ENCODE results near the gene SMIM41.

Gene SMIM41

GRCh38 chr12:52144512-52145227, 65.2 kb downstream of the SMIM41 start:
- no peak overlapping the region for H2AK5ac ChIP-seq (ENCODE audit: low read length)
- H3K9ac ChIP-seq (ENCODE audit: low read length) = no peak overlapping the region
- H3K79me2 ChIP-seq (ENCODE audit: control insufficient read depth, insufficient read depth, low read length) = no peaks in the 10 kb centered on the region
- no peak overlapping the region for H2BK120ac ChIP-seq (ENCODE audit: low read depth, low read length)
- no peaks in the 10 kb centered on the region for H3K36me3 ChIP-seq (ENCODE audit: control insufficient read depth, insufficient read depth, low read length)
- no peak overlapping the region for H3K4me3 ChIP-seq (ENCODE audit: low read length)
- H4K8ac ChIP-seq (ENCODE audit: low read depth, low read length) = no peak overlapping the region
- H3K23ac ChIP-seq (ENCODE audit: low read length) = no peak overlapping the region
- no CpG with 5 or more reads among the region's 16 CpGs for WGBS (ENCODE audit: extremely low coverage, insufficient coverage, low lambda C conversion rate)
- peaks cover 2% of the 10 kb centered on the region for H3K4me1 ChIP-seq (ENCODE audit: control insufficient read depth, low read depth, low read length)
- no peaks in the 10 kb centered on the region for H3K79me1 ChIP-seq (ENCODE audit: low read length)
- H3K18ac ChIP-seq (ENCODE audit: low read length) = peak overlapping the region; percentile 2
- H4K5ac ChIP-seq (ENCODE audit: low read length) = no peak overlapping the region
- no peak overlapping the region for H3K4me2 ChIP-seq (ENCODE audit: low read length)
- H3K27me3 ChIP-seq (ENCODE audit: insufficient read depth, low read length, poor library complexity) = no peaks in the 10 kb centered on the region
- no peak overlapping the region for H3K27ac ChIP-seq (ENCODE audit: low read depth, low read length)
- H2BK15ac ChIP-seq (replicated peaks; ENCODE audit: low read depth) = no peak overlapping the region
- DNase-seq = no peak
- H2BK5ac ChIP-seq (ENCODE audit: low read length) = no peak overlapping the region
- peak overlapping the region; percentile 17 for H3K4ac ChIP-seq (ENCODE audit: low read depth, low read length)
- peak overlapping the region; percentile 54 for H3K56ac ChIP-seq (ENCODE audit: low read length)

DNA sequence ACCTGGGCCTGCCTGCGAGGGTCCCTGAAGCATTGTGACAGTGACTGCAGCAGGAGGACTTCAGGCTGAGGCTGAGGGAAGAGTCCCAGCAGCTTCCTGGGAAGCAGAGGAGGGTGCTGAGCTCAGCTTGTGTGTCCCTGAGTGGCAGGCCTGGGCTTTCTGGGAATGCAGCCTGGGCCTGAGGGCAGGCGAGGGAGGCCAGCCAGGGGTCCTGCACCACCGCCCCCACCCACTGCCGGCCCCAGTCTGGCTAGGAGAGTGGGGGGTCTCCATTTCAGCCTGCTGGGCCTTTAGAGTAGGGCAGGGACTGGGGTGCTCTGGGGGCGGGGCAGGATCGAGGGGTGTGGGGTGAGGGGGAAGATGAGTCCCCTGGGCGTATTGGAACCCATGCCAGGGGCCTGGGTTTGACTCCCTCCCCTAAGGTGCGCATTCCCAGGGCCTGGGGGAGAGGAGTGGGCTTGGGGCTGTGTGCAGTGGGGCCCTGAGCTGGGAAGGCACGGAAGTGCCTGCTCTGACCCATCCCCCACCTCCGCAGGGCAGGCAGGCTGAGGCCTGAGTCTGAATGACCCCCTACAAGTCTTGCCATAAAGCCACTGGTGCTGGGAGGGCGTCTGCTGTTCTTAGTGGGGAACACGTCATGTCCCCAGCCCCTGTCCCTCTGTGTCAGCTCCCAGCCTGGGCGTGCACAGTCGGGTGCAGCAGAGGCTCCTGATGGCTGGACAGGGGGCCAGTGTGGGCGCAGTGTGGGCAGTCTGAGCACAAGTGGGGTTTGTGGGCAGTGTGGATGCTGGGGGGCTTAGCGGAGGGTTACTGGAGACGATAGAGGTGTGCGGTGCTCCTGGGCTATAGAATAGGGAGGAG, 66.0 kb downstream of the SMIM41 start:
- no CpG with 5 or more reads among the region's 18 CpGs for WGBS (ENCODE audit: extremely low coverage, insufficient coverage, low lambda C conversion rate)
- no peak overlapping the region for H3K4me2 ChIP-seq (ENCODE audit: low read length)
- H3K27ac ChIP-seq (ENCODE audit: low read depth, low read length) = no peak overlapping the region
- H3K4ac ChIP-seq (ENCODE audit: low read depth, low read length) = peak overlapping the region; percentile 17
- no peaks in the 10 kb centered on the region for H3K27me3 ChIP-seq (ENCODE audit: insufficient read depth, low read length, poor library complexity)
- no peaks in the 10 kb centered on the region for H3K79me2 ChIP-seq (ENCODE audit: control insufficient read depth, insufficient read depth, low read length)
- H3K9ac ChIP-seq (ENCODE audit: low read length) = no peak overlapping the region
- H2BK120ac ChIP-seq (ENCODE audit: low read depth, low read length) = no peak overlapping the region
- peak overlapping the region; percentile 54 for H3K56ac ChIP-seq (ENCODE audit: low read length)
- no peak overlapping the region for H2AK5ac ChIP-seq (ENCODE audit: low read length)
- H3K36me3 ChIP-seq (ENCODE audit: control insufficient read depth, insufficient read depth, low read length) = no peaks in the 10 kb centered on the region
- DNase-seq = no peak
- H3K23ac ChIP-seq (ENCODE audit: low read length) = no peak overlapping the region
- H4K5ac ChIP-seq (ENCODE audit: low read length) = no peak overlapping the region
- no peak overlapping the region for H4K8ac ChIP-seq (ENCODE audit: low read depth, low read length)
- no peak overlapping the region for H2BK15ac ChIP-seq (replicated peaks; ENCODE audit: low read depth)
- H3K4me3 ChIP-seq (ENCODE audit: low read length) = no peak overlapping the region
- peaks cover 2% of the 10 kb centered on the region for H3K4me1 ChIP-seq (ENCODE audit: control insufficient read depth, low read depth, low read length)
- H3K79me1 ChIP-seq (ENCODE audit: low read length) = no peaks in the 10 kb centered on the region
- H2BK5ac ChIP-seq (ENCODE audit: low read length) = no peak overlapping the region
- H3K18ac ChIP-seq (ENCODE audit: low read length) = peak overlapping the region; percentile 2

DNA sequence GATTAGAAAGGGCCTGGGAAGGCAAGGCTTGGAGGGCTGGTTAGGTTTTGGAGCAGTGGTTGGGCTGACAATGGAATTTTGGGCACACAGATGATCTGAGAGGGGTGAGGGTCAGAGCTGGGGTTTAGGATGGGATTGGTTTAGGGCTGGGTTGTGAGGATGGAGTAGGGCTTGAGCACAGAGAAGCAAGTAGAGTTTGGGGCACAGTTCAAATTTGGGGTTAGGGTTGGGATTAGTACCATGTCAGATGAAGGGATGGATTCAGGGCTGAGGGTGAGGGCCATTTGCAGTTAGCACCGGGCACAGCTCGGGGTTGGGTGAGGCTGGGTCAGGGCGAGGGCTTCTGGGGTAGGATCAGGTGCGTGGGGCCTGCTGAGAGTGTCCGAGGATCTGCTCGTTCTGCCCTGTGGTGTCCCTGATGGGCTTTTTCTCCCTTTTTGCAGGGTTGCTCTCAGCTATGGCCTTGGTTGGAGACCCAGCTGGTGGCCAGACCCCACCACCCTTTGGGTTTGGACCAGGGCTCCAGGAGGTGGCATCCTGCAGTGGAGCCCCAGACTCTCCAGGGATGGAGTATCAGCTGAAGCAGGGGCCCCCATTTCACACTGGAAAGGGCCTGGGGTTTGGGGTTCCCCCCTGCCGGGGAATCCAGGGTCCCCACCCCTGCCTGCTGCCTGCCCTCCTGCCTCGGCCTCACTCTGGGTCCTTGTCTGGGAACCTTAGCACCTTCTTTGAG, 66.8 kb downstream of the SMIM41 start:
- no peaks in the 10 kb centered on the region for H3K79me2 ChIP-seq (ENCODE audit: control insufficient read depth, insufficient read depth, low read length)

GRCh38 chr12:52146822-52147366, 67.4 kb downstream of the SMIM41 start:
- Histone ChIP-seq H3K27ac (ENCODE audit: low read depth, low read length) (no peak overlapping the region), H3K4me1 (ENCODE audit: control insufficient read depth, low read depth, low read length) (peaks cover 2% of the 10 kb centered on the region)
- WGBS (ENCODE audit: extremely low coverage, insufficient coverage, low lambda C conversion rate) = no CpG with 5 or more reads among the region's 11 CpGs

More for the DNA sequence above, 66.8 kb downstream of the SMIM41 start:
- no peaks in the 10 kb centered on the region for H3K79me1 ChIP-seq (ENCODE audit: low read length)
- H3K36me3 ChIP-seq (ENCODE audit: control insufficient read depth, insufficient read depth, low read length) = no peaks in the 10 kb centered on the region
- no peak overlapping the region for H3K4ac ChIP-seq (ENCODE audit: low read depth, low read length)
- no peak overlapping the region for H2AK5ac ChIP-seq (ENCODE audit: low read length)
- DNase-seq = no peak
- no peak overlapping the region for H3K18ac ChIP-seq (ENCODE audit: low read length)
- H2BK5ac ChIP-seq (ENCODE audit: low read length) = no peak overlapping the region
- H3K23ac ChIP-seq (ENCODE audit: low read length) = no peak overlapping the region
- no peak overlapping the region for H2BK15ac ChIP-seq (replicated peaks; ENCODE audit: low read depth)
- no CpG with 5 or more reads among the region's 8 CpGs for WGBS (ENCODE audit: extremely low coverage, insufficient coverage, low lambda C conversion rate)
- H3K4me1 ChIP-seq (ENCODE audit: control insufficient read depth, low read depth, low read length) = peaks cover 2% of the 10 kb centered on the region
- H3K4me2 ChIP-seq (ENCODE audit: low read length) = no peak overlapping the region
- H3K27me3 ChIP-seq (ENCODE audit: insufficient read depth, low read length, poor library complexity) = no peaks in the 10 kb centered on the region
- peak overlapping the region; percentile 54 for H3K56ac ChIP-seq (ENCODE audit: low read length)
- no peak overlapping the region for H4K5ac ChIP-seq (ENCODE audit: low read length)
- H4K8ac ChIP-seq (ENCODE audit: low read depth, low read length) = no peak overlapping the region
- no peak overlapping the region for H3K4me3 ChIP-seq (ENCODE audit: low read length)
- H3K9ac ChIP-seq (ENCODE audit: low read length) = no peak overlapping the region
- no peak overlapping the region for H3K27ac ChIP-seq (ENCODE audit: low read depth, low read length)
- no peak overlapping the region for H2BK120ac ChIP-seq (ENCODE audit: low read depth, low read length)

GRCh38 chr12:52147367-52147963, 68.0 kb downstream of the SMIM41 start:
- Histone ChIP-seq H3K27ac (ENCODE audit: low read depth, low read length) (no peak overlapping the region), H3K18ac (ENCODE audit: low read length) (no peak overlapping the region), H3K36me3 (ENCODE audit: control insufficient read depth, insufficient read depth, low read length) (no peaks in the 10 kb centered on the region), H2BK15ac (replicated peaks; ENCODE audit: low read depth) (no peak overlapping the region), H4K5ac (ENCODE audit: low read length) (no peak overlapping the region), H3K27me3 (ENCODE audit: insufficient read depth, low read length, poor library complexity) (no peaks in the 10 kb centered on the region), H3K4ac (ENCODE audit: low read depth, low read length) (no peak overlapping the region), H4K8ac (ENCODE audit: low read depth, low read length) (no peak overlapping the region), H3K56ac (ENCODE audit: low read length) (peak overlapping the region; percentile 59), H3K79me2 (ENCODE audit: control insufficient read depth, insufficient read depth, low read length) (no peaks in the 10 kb centered on the region), H3K4me2 (ENCODE audit: low read length) (no peak overlapping the region), H2BK5ac (ENCODE audit: low read length) (no peak overlapping the region), H3K4me1 (ENCODE audit: control insufficient read depth, low read depth, low read length) (peaks cover 2% of the 10 kb centered on the region), H3K9ac (ENCODE audit: low read length) (no peak overlapping the region), H3K4me3 (ENCODE audit: low read length) (no peak overlapping the region), H2AK5ac (ENCODE audit: low read length) (no peak overlapping the region), H3K23ac (ENCODE audit: low read length) (no peak overlapping the region), H2BK120ac (ENCODE audit: low read depth, low read length) (no peak overlapping the region), H3K79me1 (ENCODE audit: low read length) (no peaks in the 10 kb centered on the region)
- DNase-seq = peak; percentile 73
- no CpG with 5 or more reads among the region's 17 CpGs for WGBS (ENCODE audit: extremely low coverage, insufficient coverage, low lambda C conversion rate)

More at GRCh38 chr12:52146822-52147366, 67.4 kb downstream of the SMIM41 start:
- Histone ChIP-seq H3K79me2 (ENCODE audit: control insufficient read depth, insufficient read depth, low read length) (no peaks in the 10 kb centered on the region), H3K9ac (ENCODE audit: low read length) (no peak overlapping the region), H4K5ac (ENCODE audit: low read length) (no peak overlapping the region), H4K8ac (ENCODE audit: low read depth, low read length) (no peak overlapping the region), H3K4ac (ENCODE audit: low read depth, low read length) (no peak overlapping the region), H2BK5ac (ENCODE audit: low read length) (no peak overlapping the region), H3K18ac (ENCODE audit: low read length) (no peak overlapping the region), H2BK15ac (replicated peaks; ENCODE audit: low read depth) (no peak overlapping the region), H3K4me2 (ENCODE audit: low read length) (no peak overlapping the region), H3K79me1 (ENCODE audit: low read length) (no peaks in the 10 kb centered on the region), H3K23ac (ENCODE audit: low read length) (no peak overlapping the region), H3K56ac (ENCODE audit: low read length) (peak overlapping the region; percentile 47), H2AK5ac (ENCODE audit: low read length) (no peak overlapping the region), H2BK120ac (ENCODE audit: low read depth, low read length) (no peak overlapping the region), H3K36me3 (ENCODE audit: control insufficient read depth, insufficient read depth, low read length) (no peaks in the 10 kb centered on the region), H3K4me3 (ENCODE audit: low read length) (no peak overlapping the region), H3K27me3 (ENCODE audit: insufficient read depth, low read length, poor library complexity) (no peaks in the 10 kb centered on the region)
- no peak for DNase-seq

Data from mesendoderm (in vitro differentiated cells).